ENCODE data around the gene TEX26.

The TEX26 gene

DNA sequence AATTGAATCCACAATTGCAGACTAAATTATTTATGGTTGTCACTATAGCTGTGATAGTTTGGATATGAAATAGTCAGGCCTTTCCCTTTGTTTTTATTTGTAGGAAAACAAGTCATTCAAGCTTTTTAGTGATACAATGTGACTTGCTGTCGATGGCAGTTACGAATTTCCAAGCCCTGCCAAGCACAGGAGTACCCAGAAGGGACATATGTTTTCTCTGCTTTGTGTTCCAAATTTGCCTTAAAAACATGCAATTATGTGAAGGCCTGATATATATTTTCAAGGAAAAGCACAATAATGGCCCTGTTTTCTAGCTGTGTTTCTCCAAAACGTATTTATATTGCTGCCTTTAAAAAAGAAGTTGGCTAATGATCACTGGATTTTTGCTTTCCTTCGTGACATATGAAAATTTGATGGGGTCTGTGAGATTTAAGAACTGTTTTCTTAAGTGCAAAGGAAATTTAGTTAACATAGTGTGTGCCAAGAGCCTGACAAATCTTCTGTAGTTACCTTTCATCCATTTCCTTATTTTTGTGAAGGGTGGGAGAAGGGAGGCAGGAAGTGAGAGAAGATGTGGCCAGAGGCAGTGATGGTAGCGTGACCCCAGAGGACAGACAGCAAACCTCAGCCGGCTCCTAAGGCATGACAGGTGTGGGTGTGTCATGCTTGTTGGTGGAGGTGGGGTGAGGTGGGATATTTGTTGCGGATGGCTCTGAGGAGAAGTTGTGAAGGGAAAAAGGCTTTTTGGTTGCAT lies 79.6 kb downstream of the TEX26 start:
- TF ChIP-seq, protein P1, sequence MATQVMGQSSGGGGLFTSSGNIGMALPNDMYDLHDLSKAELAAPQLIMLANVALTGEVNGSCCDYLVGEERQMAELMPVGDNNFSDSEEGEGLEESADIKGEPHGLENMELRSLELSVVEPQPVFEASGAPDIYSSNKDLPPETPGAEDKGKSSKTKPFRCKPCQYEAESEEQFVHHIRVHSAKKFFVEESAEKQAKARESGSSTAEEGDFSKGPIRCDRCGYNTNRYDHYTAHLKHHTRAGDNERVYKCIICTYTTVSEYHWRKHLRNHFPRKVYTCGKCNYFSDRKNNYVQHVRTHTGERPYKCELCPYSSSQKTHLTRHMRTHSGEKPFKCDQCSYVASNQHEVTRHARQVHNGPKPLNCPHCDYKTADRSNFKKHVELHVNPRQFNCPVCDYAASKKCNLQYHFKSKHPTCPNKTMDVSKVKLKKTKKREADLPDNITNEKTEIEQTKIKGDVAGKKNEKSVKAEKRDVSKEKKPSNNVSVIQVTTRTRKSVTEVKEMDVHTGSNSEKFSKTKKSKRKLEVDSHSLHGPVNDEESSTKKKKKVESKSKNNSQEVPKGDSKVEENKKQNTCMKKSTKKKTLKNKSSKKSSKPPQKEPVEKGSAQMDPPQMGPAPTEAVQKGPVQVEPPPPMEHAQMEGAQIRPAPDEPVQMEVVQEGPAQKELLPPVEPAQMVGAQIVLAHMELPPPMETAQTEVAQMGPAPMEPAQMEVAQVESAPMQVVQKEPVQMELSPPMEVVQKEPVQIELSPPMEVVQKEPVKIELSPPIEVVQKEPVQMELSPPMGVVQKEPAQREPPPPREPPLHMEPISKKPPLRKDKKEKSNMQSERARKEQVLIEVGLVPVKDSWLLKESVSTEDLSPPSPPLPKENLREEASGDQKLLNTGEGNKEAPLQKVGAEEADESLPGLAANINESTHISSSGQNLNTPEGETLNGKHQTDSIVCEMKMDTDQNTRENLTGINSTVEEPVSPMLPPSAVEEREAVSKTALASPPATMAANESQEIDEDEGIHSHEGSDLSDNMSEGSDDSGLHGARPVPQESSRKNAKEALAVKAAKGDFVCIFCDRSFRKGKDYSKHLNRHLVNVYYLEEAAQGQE (IDR thresholded peaks at IDR 0.05; ENCODE audit: insufficient read depth in 1 of 2, low read depth in 2 of 2, low read length in 2 of 2) = no peak

- TF ChIP-seq POLR2AphosphoS5 (IDR thresholded peaks at IDR 0.05; ENCODE audit: low read depth, low read length) = no peak
Observed at GRCh38 chr13:31012655-31013024, 80.2 kb downstream of the TEX26 start.

- no peak for TF ChIP-seq TAF1 (IDR thresholded peaks at IDR 0.05; ENCODE audit: borderline replicate concordance, insufficient read depth, low read length)
- no peak for TF ChIP-seq POLR2AphosphoS5 (IDR thresholded peaks at IDR 0.05; ENCODE audit: low read depth, low read length)
- TF ChIP-seq SIN3A (IDR thresholded peaks at IDR 0.05; ENCODE audit: borderline replicate concordance, insufficient read depth, low read length) = no peak
- no peak for TF ChIP-seq FOXP2 (optimal IDR thresholded peaks at IDR 0.05; ENCODE audit: borderline replicate concordance, extremely low read depth, extremely low read length, insufficient read depth)
- TF ChIP-seq, protein P1 (IDR thresholded peaks at IDR 0.05; ENCODE audit: insufficient read depth in 1 of 2, low read depth in 2 of 2, low read length in 2 of 2) = no peak
Observed at GRCh38 chr13:31014456-31014855, 82.0 kb downstream of the TEX26 start.

DNA sequence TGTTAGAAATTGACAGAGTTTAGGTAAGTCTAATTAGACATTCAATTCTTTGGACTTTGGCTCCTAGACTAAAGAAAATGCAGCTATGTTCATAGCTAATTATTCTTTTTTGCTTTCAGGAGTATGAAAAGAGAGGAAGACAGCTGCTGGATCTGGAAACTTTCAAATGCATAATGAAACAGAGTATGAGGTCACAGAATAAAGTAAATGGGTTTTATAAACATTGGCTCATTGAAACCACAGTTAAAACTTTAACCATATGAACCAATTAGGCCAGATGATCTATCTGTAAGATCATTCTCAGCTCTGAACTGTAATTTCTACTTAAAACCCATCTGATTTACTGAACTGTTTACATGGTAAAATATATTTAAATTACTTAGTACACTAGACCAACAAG lies 82.7 kb downstream of the TEX26 start:
- TF ChIP-seq FOXP2 (optimal IDR thresholded peaks at IDR 0.05; ENCODE audit: borderline replicate concordance, extremely low read depth, extremely low read length, insufficient read depth) (no peak), SIN3A (IDR thresholded peaks at IDR 0.05; ENCODE audit: borderline replicate concordance, insufficient read depth, low read length) (no peak), POLR2AphosphoS5 (IDR thresholded peaks at IDR 0.05; ENCODE audit: low read depth, low read length) (no peak), TAF1 (IDR thresholded peaks at IDR 0.05; ENCODE audit: borderline replicate concordance, insufficient read depth, low read length) (no peak)
- TF ChIP-seq, protein P1 (IDR thresholded peaks at IDR 0.05; ENCODE audit: insufficient read depth in 1 of 2, low read depth in 2 of 2, low read length in 2 of 2) = no peak

DNA sequence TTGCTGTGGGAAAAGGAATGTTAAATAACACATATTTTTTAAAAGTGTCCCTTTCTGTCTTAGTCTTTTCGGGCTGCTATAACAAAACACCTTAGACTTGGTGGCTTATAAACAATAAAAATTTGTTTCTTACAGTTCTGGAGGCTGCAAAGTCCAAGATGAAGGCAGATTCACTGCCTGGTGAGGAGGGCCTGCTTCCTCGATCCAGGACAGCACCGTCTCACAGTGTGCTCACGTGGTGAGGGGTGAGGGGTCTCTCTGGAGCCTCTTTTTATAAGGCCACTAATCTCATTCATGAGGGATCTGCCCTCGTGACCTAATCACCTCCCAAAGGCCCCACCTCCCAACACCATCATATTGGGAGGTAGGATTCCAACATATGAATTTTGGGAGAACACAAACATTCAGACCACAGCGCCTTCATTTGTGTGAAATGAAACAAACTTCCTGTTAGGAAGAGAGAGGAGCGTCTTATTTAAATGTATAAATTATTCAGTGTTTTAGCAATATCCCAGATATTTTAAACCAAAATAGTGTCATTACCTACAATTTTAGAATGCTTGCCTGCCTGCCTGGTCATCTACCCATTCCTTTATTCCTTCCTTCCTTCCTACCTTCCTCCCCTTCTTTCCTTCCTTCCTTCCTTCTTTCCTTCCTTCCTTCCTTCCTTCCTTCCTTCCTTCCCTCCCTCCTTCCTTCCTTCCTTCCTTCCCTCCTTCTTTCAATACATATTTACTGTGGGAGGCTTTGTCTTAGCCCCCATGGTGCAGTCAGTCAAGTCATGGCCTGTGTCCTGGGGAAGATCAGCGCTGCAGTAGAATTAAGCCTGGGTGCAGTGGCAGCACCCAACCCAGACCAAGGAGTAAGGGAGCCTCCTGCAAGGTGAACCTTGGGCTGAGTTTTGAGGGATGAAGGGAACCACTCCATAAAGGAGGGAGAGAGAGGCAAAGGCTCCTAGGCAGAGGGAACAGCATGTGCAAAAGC lies 84.2 kb downstream of the TEX26 start:
- TF ChIP-seq POLR2AphosphoS5 (IDR thresholded peaks at IDR 0.05; ENCODE audit: low read depth, low read length) (no peak), TAF1 (IDR thresholded peaks at IDR 0.05; ENCODE audit: borderline replicate concordance, insufficient read depth, low read length) (no peak)

GRCh38 chr13:31018511-31018910 lies 86.1 kb downstream of the TEX26 start:
- no peak for TF ChIP-seq TAF1 (IDR thresholded peaks at IDR 0.05; ENCODE audit: borderline replicate concordance, insufficient read depth, low read length)
- no peak for TF ChIP-seq POLR2AphosphoS5 (IDR thresholded peaks at IDR 0.05; ENCODE audit: low read depth, low read length)
- TF ChIP-seq SIN3A (IDR thresholded peaks at IDR 0.05; ENCODE audit: borderline replicate concordance, insufficient read depth, low read length) = no peak
- TF ChIP-seq FOXP2 (optimal IDR thresholded peaks at IDR 0.05; ENCODE audit: borderline replicate concordance, extremely low read depth, extremely low read length, insufficient read depth) = no peak
- TF ChIP-seq, protein P1 (IDR thresholded peaks at IDR 0.05; ENCODE audit: insufficient read depth in 1 of 2, low read depth in 2 of 2, low read length in 2 of 2) = no peak

Measured in PFSK-1 (cell line).